Fibroblast of lung (primary cell): ENCODE results near the gene KCNK6. TPM values are rescaled to one million over a fixed set of nuclear protein-coding genes. Genes with fewer than 3 reads are reported as not detected.

Experiments used
- DNase-seq, 2 donors: peaks; one replicate each; pipeline versions ENCODE4 v3.0.0 to v3.0.0-alpha.2; 2010; ENCODE audit warnings: low read depth in 2 of 2
- H2AFZ ChIP-seq: 2 replicates; pipeline ENCODE4 v1.5.1; 2012; ENCODE audit warnings: low read length, control low read depth, inconsistent platforms
- H3K27ac ChIP-seq: 2 replicates; pipeline ENCODE4 v1.5.1; 2011; ENCODE audit warnings: low read length, control low read depth; ENCODE audit not compliant: insufficient read depth
- H3K27me3 ChIP-seq: 2 replicates; pipeline ENCODE4 v1.5.1; 2011; ENCODE audit warnings: mild to moderate bottlenecking, low read length; ENCODE audit not compliant: control insufficient read depth, insufficient read depth
- H3K36me3 ChIP-seq: 2 replicates; pipeline ENCODE4 v1.5.1; 2011; ENCODE audit warnings: low read length; ENCODE audit not compliant: control insufficient read depth, insufficient read depth
- H3K4me1 ChIP-seq: 2 replicates; pipeline ENCODE4 v1.5.1; 2011; ENCODE audit warnings: low read length; ENCODE audit not compliant: control insufficient read depth, insufficient read depth; ENCODE audit errors: extremely low read depth
- H3K4me2 ChIP-seq: 2 replicates; pipeline ENCODE4 v1.5.1; 2011; ENCODE audit warnings: low read length, control low read depth; ENCODE audit not compliant: insufficient read depth; ENCODE audit errors: extremely low read depth
- H3K4me3 ChIP-seq, 4 experiments: fragments of 200-600 bp in 1 of 4; sonication (generic) in 1 of 4; replicated peaks in 1 of 4; 2 replicates each; pipeline ENCODE4 v1.5.1; 2011 to 2016; ENCODE audit warnings: low read length in 4 of 4, low read depth in 3 of 4, mild to moderate bottlenecking in 3 of 4, control low read depth in 2 of 4, inconsistent platforms in 1 of 4, mixed read lengths in 1 of 4; ENCODE audit not compliant: insufficient read depth in 1 of 4; ENCODE audit errors: control extremely low read depth in 1 of 4
- H3K79me2 ChIP-seq: 2 replicates; pipeline ENCODE4 v1.5.1; 2012; ENCODE audit warnings: mild to moderate bottlenecking, low read length, inconsistent platforms; ENCODE audit not compliant: control insufficient read depth, insufficient read depth
- H3K9ac ChIP-seq: 2 replicates; pipeline ENCODE4 v1.5.1; 2011; ENCODE audit warnings: mild to moderate bottlenecking, low read length, control low read depth; ENCODE audit not compliant: insufficient read depth
- H3K9me3 ChIP-seq: 2 replicates; pipeline ENCODE4 v1.5.1; 2012; ENCODE audit warnings: low read depth, low read length; ENCODE audit not compliant: control insufficient read depth, insufficient read depth
- H4K20me1 ChIP-seq: 2 replicates; pipeline ENCODE4 v1.5.1; 2011; ENCODE audit warnings: low read length; ENCODE audit not compliant: control insufficient read depth, insufficient read depth; ENCODE audit errors: extremely low read depth
- CTCF ChIP-seq, 2 donors: IDR thresholded peaks in 1 of 2; conservative IDR thresholded peaks in 1 of 2; 1 replicate in 1 of 2; 2 replicates in 1 of 2; pipeline ENCODE4 v1.5.1; 2011 to 2012; ENCODE audit warnings: low read length in 2 of 2, control low read depth in 1 of 2, inconsistent platforms in 1 of 2, low read depth in 1 of 2, mild to moderate bottlenecking in 1 of 2
- EZH2 ChIP-seq: IDR thresholded peaks from 2 replicates; pipeline ENCODE4 v1.5.1; 2012; ENCODE audit warnings: low read length, control low read depth, mild to moderate bottlenecking; ENCODE audit errors: missing control alignments
- polyA plus RNA-seq, 2 donors: library from polyadenylated mRNA; depleted of rRNA in 1 of 2; stranded (reverse) in 1 of 2; unstranded in 1 of 2; fragments of >200 nt; gene quantifications; 2 replicates each; pipeline ENCODE4 v1.2.1, GENCODE V29; 2011 to 2012; ENCODE audit warnings: missing spikeins in 1 of 2
- total RNA-seq: library from RNA; depleted of rRNA; stranded (reverse); fragments of >200 nt; gene quantifications from 2 replicates; pipeline ENCODE4 v1.2.1, GENCODE V29; 2014

KCNK6 gene
- total and polyA plus RNA-seq, 2 donors (not counting 1 experiment from before 2014, with no cell fraction given), result 3.0 to 48.1 TPM

- H3K27ac ChIP-seq, result no peak overlapping the region
- DNase-seq, result no peak
- no peaks in the 10 kb centered on the region for H4K20me1 ChIP-seq
- no peak overlapping the region for H2AFZ ChIP-seq
- no peak overlapping the region for H3K4me3 ChIP-seq
- H3K4me1 ChIP-seq, result peaks cover 2% of the 10 kb centered on the region
- H3K36me3 ChIP-seq, result no peaks in the 10 kb centered on the region
- no peak for TF ChIP-seq EZH2
- no peak for TF ChIP-seq CTCF (conservative IDR thresholded peaks at IDR 0.05 in 1 of 2, IDR thresholded peaks at IDR 0.05 in 1 of 2; ENCODE audit: low read depth in 1 of 2, low read length in 2 of 2)
- H3K9ac ChIP-seq, result no peak overlapping the region
- H3K27me3 ChIP-seq, result no peaks in the 10 kb centered on the region
- H3K79me2 ChIP-seq, result no peaks in the 10 kb centered on the region
- H3K4me2 ChIP-seq, result no peak overlapping the region
- H3K9me3 ChIP-seq, result no peaks in the 10 kb centered on the region
These were observed 21.3 kb downstream of the KCNK6 start for GRCh38 chr19:38340927-38341326.

- Histone ChIP-seq H3K4me2 (no peak overlapping the region), H3K9me3 (no peaks in the 10 kb centered on the region), H3K79me2 (no peaks in the 10 kb centered on the region), H3K27ac (no peak overlapping the region), H3K36me3 (no peaks in the 10 kb centered on the region), H3K27me3 (no peaks in the 10 kb centered on the region), H3K4me1 (no peaks in the 10 kb centered on the region), H4K20me1 (no peaks in the 10 kb centered on the region), H3K4me3 (no peak overlapping the region), H2AFZ (no peak overlapping the region), H3K9ac (no peak overlapping the region)
- TF ChIP-seq EZH2 (no peak), CTCF (conservative IDR thresholded peaks at IDR 0.05 in 1 of 2, IDR thresholded peaks at IDR 0.05 in 1 of 2; ENCODE audit: low read depth in 1 of 2, low read length in 2 of 2) (no peak)
- no peak for DNase-seq
These were observed 27.2 kb downstream of the KCNK6 start for GRCh38 chr19:38346837-38347236.

- TF ChIP-seq CTCF (conservative IDR thresholded peaks at IDR 0.05 in 1 of 2, IDR thresholded peaks at IDR 0.05 in 1 of 2; ENCODE audit: low read depth in 1 of 2, low read length in 2 of 2), result no peak
- TF ChIP-seq EZH2, result no peak
- H3K36me3 ChIP-seq, result no peaks in the 10 kb centered on the region
- no peak overlapping the region for H2AFZ ChIP-seq
- H4K20me1 ChIP-seq, result no peaks in the 10 kb centered on the region
- no peaks in the 10 kb centered on the region for H3K79me2 ChIP-seq
- no peaks in the 10 kb centered on the region for H3K27me3 ChIP-seq
- H3K9ac ChIP-seq, result no peak overlapping the region
- H3K4me1 ChIP-seq, result no peaks in the 10 kb centered on the region
- no peak for DNase-seq
- no peak overlapping the region for H3K4me2 ChIP-seq
- no peaks in the 10 kb centered on the region for H3K9me3 ChIP-seq
- H3K4me3 ChIP-seq, result no peak overlapping the region
- H3K27ac ChIP-seq, result no peak overlapping the region
These were observed 31.2 kb downstream of the KCNK6 start for GRCh38 chr19:38350883-38351282.
